Activated CD8-positive, alpha-beta T cell treated with anti-CD3 and anti-CD28 coated beads for 36 hours (primary cell): ENCODE data around the gene CDH19. TPM values are rescaled to one million over a fixed set of nuclear protein-coding genes. Genes with fewer than 3 reads are reported as not detected.

Source experiments
- ATAC-seq: fragments of 200-7000 bp; cut with Tn5 transposase; one replicate; pipeline ENCODE4 v1.10.0; 2021; ENCODE audit warnings: mild to moderate bottlenecking, moderate library complexity
- CTCF ChIA-PET: fragments of 350-600 bp; sonication (Branson Sonifier 250); formaldehyde crosslinking; loops from one replicate; lab custom pipeline; 2021; ENCODE audit warnings: antibody characterized with exemption; lab: Charles Lee
- POLR2A ChIA-PET: fragments of 350-600 bp; sonication (Branson Sonifier 250); formaldehyde crosslinking; loops from one replicate; lab custom pipeline; 2021; ENCODE audit warnings: antibody characterized with exemption; lab: Charles Lee
- DNase-seq: peaks from one replicate; pipeline ENCODE4 v3.0.0-alpha.2; 2020
- H3K27ac Mint-ChIP-seq: one replicate; pipeline ENCODE4 v1.8.0; 2021; ENCODE audit warnings: mild to moderate bottlenecking, mixed read lengths
- H3K27me3 Mint-ChIP-seq: one replicate; pipeline ENCODE4 v1.8.0; 2021; ENCODE audit warnings: mixed read lengths
- H3K36me3 Mint-ChIP-seq: one replicate; pipeline ENCODE4 v1.8.0; 2021; ENCODE audit warnings: low read depth, mixed read lengths
- H3K4me1 Mint-ChIP-seq: one replicate; pipeline ENCODE4 v1.8.0; 2021; ENCODE audit warnings: low read depth, mixed read lengths
- H3K4me3 Mint-ChIP-seq: one replicate; pipeline ENCODE4 v1.8.0; 2021; ENCODE audit warnings: mild to moderate bottlenecking, moderate library complexity, mixed read lengths
- H3K9me3 Mint-ChIP-seq: one replicate; pipeline ENCODE4 v1.8.0; 2021; ENCODE audit warnings: mixed read lengths
- intact Hi-C: fragments of 100-400 bp; cut with micrococcal nuclease; formaldehyde crosslinking; loops from one replicate; pipeline ENCODE4 v1.10.0; 2022
- total RNA-seq, 2 experiments: library from RNA; stranded (reverse); gene quantifications; one replicate each; pipeline ENCODE4 v1.2.3, GENCODE V29; 2021
- TF ChIP-seq, protein P1 (sequence below): fragments of 200-600 bp; IDR thresholded peaks from one replicate; pipeline ENCODE4 v1.8.0; 2022; ENCODE audit warnings: antibody characterized with exemption, mild to moderate bottlenecking

CDH19 gene
- total RNA-seq, 2 experiments from 2014 or later = not detected

GRCh38 chr18:66575263-66575662 lies 28.6 kb downstream of the CDH19 start:
- Mint-ChIP-seq H3K4me3 (no peak overlapping the region), H3K4me1 (no peaks in the 10 kb centered on the region), H3K9me3 (no peaks in the 10 kb centered on the region), H3K36me3 (no peaks in the 10 kb centered on the region), H3K27ac (no peak overlapping the region), H3K27me3 (no peaks in the 10 kb centered on the region)
- POLR2A ChIA-PET = no interaction called here
- DNase-seq = no peak
- TF ChIP-seq, protein P1, sequence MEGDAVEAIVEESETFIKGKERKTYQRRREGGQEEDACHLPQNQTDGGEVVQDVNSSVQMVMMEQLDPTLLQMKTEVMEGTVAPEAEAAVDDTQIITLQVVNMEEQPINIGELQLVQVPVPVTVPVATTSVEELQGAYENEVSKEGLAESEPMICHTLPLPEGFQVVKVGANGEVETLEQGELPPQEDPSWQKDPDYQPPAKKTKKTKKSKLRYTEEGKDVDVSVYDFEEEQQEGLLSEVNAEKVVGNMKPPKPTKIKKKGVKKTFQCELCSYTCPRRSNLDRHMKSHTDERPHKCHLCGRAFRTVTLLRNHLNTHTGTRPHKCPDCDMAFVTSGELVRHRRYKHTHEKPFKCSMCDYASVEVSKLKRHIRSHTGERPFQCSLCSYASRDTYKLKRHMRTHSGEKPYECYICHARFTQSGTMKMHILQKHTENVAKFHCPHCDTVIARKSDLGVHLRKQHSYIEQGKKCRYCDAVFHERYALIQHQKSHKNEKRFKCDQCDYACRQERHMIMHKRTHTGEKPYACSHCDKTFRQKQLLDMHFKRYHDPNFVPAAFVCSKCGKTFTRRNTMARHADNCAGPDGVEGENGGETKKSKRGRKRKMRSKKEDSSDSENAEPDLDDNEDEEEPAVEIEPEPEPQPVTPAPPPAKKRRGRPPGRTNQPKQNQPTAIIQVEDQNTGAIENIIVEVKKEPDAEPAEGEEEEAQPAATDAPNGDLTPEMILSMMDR = no peak
- no peak for ATAC-seq
- CTCF ChIA-PET = no interaction called here
- intact Hi-C loops = no loop called here

GRCh38 chr18:66571845-66572244 lies 32.0 kb downstream of the CDH19 start:
- TF ChIP-seq, protein P1 = no peak

DNA sequence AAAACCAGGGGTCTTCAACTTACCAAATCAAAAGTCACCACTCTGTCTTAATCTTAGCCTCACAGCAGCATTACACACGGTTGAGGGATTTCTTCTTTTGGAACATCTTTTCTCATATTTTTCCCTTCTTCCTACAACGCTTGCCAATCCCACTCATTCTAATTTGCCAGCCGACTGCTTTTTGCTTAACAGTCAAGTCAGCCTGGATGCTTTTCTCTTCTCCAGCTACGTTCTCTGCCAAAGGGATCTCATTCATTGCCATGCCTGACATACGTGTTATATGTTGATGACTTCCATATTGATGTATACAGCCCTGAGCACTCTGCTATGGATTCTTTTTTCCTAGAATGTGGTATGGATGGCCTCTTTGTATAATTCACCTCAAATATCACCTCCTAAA lies 37.3 kb downstream of the CDH19 start:
- Mint-ChIP-seq H3K27ac (no peak overlapping the region), H3K4me1 (no peaks in the 10 kb centered on the region), H3K4me3 (no peak overlapping the region), H3K27me3 (no peaks in the 10 kb centered on the region), H3K9me3 (no peaks in the 10 kb centered on the region), H3K36me3 (no peaks in the 10 kb centered on the region)
- POLR2A ChIA-PET = no interaction called here
- TF ChIP-seq, protein P1 = no peak
- ATAC-seq (no peak), DNase-seq (no peak)
- CTCF ChIA-PET = no interaction called here
- intact Hi-C loops = no loop called here

More at GRCh38 chr18:66571845-66572244, 32.0 kb downstream of the CDH19 start:
- Mint-ChIP-seq H3K36me3 (no peaks in the 10 kb centered on the region), H3K4me3 (no peak overlapping the region), H3K27ac (no peak overlapping the region), H3K4me1 (no peaks in the 10 kb centered on the region), H3K9me3 (no peaks in the 10 kb centered on the region), H3K27me3 (no peaks in the 10 kb centered on the region)
- ChIA-PET CTCF (interaction anchor here (1.2 kb wide), 1 partner anchor 629 kb away, joined by 3 read pairs; no protein-coding TSS in a partner anchor), POLR2A (no interaction called here)
- intact Hi-C loops = no loop called here
- DNase-seq = no peak
- no peak for ATAC-seq

DNA sequence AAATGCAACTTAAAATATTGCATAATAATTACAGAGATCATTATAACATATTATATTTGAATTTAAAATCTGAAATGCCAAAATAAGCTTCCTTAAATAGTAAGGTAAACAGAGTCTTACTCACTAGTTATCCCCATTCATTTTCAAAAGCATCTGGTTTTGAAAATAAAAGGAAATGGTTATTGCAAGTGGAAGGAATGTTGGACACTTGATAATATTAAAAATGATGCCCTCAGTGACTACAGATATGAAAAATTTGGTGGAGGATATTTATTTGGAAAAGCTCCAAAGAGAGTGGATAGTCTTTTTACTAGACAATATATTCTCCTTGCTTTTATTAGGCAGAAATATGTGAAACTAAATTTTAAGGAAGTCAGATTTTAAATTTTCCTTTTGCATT lies 39.7 kb downstream of the CDH19 start:
- POLR2A ChIA-PET = no interaction called here
- ATAC-seq (no peak), DNase-seq (no peak)
- no peaks in the 10 kb centered on the region for H3K27me3 Mint-ChIP-seq
- TF ChIP-seq, protein P1 = no peak
- CTCF ChIA-PET = no interaction called here
- H3K27ac Mint-ChIP-seq = no peak overlapping the region
- H3K4me1 Mint-ChIP-seq = no peaks in the 10 kb centered on the region
- H3K9me3 Mint-ChIP-seq = no peaks in the 10 kb centered on the region
- H3K36me3 Mint-ChIP-seq = no peaks in the 10 kb centered on the region
- no peak overlapping the region for H3K4me3 Mint-ChIP-seq
- intact Hi-C loops = no loop called here

- CTCF ChIA-PET = no interaction called here
- POLR2A ChIA-PET = no interaction called here
- Mint-ChIP-seq H3K4me1 (no peaks in the 10 kb centered on the region), H3K9me3 (no peaks in the 10 kb centered on the region), H3K27me3 (no peaks in the 10 kb centered on the region), H3K4me3 (no peak overlapping the region), H3K36me3 (no peaks in the 10 kb centered on the region), H3K27ac (no peak overlapping the region)
- TF ChIP-seq, protein P1 = no peak
- no peak for DNase-seq
- no peak for ATAC-seq
- intact Hi-C loops = no loop called here
These were observed 41.6 kb downstream of the CDH19 start for GRCh38 chr18:66562279-66562678.
